ENCODE data around the gene DYRK2. TPM values are rescaled to one million over a fixed set of nuclear protein-coding genes. Genes with fewer than 3 reads are reported as not detected.

The DYRK2 gene
- total RNA-seq, result 45.0 and 48.1 TPM in 2 replicates
- long read RNA-seq, full-length matches to known transcripts, result 6 of 20 reads
- long read RNA-seq, partial matches to known transcripts, result 7 of 20 reads
- long read RNA-seq, other reads (novel, unspliced or antisense), result 7 of 20 reads

DNA sequence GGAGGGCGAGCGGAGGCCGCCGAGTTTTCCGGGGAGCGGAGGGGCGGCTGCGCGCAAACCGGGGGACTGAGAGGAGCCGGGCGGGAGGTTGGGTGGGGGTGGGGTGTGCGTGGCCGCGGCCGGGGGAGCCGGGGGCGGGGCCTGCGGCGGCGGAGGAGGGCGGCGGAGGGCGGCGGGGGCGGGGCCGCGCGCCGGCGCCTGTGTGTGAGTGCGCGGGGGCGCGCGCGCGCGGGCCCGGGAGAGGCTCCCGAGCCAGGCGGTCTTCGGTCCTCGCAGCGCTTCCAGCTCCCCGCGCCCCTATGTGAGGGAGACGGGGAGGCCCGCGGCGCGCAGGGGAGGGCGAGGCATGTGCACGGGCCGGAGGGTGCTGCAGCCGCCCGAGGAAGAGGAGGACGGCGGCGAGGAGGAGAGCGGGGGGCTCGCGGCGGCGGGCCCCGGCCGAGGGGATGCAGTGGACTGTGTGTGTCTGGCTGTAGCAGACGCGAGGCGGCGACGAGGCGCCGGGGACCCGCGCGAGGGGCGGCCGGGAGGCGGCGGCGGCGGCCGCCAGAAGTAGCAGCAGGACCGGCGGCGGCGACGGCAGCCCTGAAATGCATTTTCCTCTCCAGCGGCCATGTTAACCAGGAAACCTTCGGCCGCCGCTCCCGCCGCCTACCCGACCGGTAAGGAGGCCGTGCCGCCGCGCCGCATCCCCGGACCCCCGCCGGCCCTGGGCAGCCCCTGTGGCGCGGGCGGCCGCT, at the start of gene DYRK2:
Gene DYRK2, plus strand, starts transcription at position 225 of the 740 bp plus-strand sequence. Its CDS starts 389 bp downstream, at position 614.
- Mint-ChIP-seq H3K27ac (peak within 1 kb of the TSS; percentile 98), H3K4me3 (ENCODE audit: low read depth) (peak within 1 kb of the TSS; percentile 97), H3K4me1 (ENCODE audit: low read depth) (peaks cover 27% of the 10 kb centered on the region), H3K36me3 (ENCODE audit: insufficient read depth) (peaks cover 6% of the 10 kb centered on the region), H3K27me3 (no peaks in the 10 kb centered on the region), H3K9me3 (ENCODE audit: low read depth) (no peaks in the 10 kb centered on the region)
- peak; percentile 73 for DNase-seq (ENCODE audit: low spot score, unreplicated experiment)
- TF ChIP-seq, protein P1, sequence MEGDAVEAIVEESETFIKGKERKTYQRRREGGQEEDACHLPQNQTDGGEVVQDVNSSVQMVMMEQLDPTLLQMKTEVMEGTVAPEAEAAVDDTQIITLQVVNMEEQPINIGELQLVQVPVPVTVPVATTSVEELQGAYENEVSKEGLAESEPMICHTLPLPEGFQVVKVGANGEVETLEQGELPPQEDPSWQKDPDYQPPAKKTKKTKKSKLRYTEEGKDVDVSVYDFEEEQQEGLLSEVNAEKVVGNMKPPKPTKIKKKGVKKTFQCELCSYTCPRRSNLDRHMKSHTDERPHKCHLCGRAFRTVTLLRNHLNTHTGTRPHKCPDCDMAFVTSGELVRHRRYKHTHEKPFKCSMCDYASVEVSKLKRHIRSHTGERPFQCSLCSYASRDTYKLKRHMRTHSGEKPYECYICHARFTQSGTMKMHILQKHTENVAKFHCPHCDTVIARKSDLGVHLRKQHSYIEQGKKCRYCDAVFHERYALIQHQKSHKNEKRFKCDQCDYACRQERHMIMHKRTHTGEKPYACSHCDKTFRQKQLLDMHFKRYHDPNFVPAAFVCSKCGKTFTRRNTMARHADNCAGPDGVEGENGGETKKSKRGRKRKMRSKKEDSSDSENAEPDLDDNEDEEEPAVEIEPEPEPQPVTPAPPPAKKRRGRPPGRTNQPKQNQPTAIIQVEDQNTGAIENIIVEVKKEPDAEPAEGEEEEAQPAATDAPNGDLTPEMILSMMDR (IDR thresholded peaks at IDR 0.05; ENCODE audit: unreplicated experiment), result peak; percentile 25

DNA sequence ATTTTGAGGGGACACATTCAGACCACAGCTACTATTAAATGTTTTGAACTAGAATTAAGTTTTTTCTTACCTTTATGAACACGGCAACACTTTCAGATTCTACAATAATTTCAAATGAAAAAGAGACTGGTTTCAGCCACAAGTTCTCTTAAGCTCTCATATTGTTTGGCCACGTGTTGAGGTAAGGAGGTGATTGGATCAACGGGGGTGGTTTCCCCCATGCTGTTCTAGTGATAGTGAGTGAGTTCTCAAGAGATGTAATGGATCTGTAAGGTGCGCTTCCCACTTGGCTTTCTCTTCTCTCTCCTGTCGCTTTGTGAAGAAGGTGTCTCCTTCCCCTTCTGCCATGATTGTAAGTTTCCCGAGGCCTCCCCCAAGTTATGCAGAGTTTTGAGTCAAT, 48.9 kb upstream of the DYRK2 start:
- Mint-ChIP-seq H3K27me3 (no peaks in the 10 kb centered on the region), H3K9me3 (ENCODE audit: low read depth) (peaks cover 6% of the 10 kb centered on the region), H3K36me3 (ENCODE audit: insufficient read depth) (no peaks in the 10 kb centered on the region), H3K27ac (no peak overlapping the region), H3K4me3 (ENCODE audit: low read depth) (no peak overlapping the region), H3K4me1 (ENCODE audit: low read depth) (no peaks in the 10 kb centered on the region)
- no peak for DNase-seq (ENCODE audit: low spot score, unreplicated experiment)
- TF ChIP-seq, protein P1 (IDR thresholded peaks at IDR 0.05; ENCODE audit: unreplicated experiment), result no peak

DNA sequence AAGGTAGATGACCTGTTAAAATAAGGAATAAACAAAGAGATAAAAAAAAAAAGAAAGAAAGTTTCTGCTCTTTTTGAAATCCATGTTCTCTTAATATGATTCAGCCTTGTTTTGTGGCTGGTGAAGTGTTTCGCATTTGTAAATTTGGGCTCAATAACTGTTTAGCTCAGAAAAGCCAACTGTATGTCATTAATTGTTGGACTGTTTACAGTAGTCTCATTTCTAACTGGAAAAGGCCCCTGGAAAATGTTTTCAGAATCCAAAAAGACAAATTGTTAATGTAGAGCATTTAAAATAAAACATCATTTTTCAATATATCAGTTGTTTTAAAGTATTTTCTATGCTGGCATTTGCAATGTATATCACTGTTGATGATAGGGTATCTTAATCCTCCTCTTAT, 47.4 kb upstream of the DYRK2 start:
- no peak for DNase-seq (ENCODE audit: low spot score, unreplicated experiment)
- Mint-ChIP-seq H3K36me3 (ENCODE audit: insufficient read depth) (no peaks in the 10 kb centered on the region), H3K4me3 (ENCODE audit: low read depth) (no peak overlapping the region), H3K9me3 (ENCODE audit: low read depth) (peaks cover 6% of the 10 kb centered on the region), H3K27me3 (no peaks in the 10 kb centered on the region), H3K4me1 (ENCODE audit: low read depth) (no peaks in the 10 kb centered on the region), H3K27ac (no peak overlapping the region)
- TF ChIP-seq, protein P1 (IDR thresholded peaks at IDR 0.05; ENCODE audit: unreplicated experiment), result no peak

DNA sequence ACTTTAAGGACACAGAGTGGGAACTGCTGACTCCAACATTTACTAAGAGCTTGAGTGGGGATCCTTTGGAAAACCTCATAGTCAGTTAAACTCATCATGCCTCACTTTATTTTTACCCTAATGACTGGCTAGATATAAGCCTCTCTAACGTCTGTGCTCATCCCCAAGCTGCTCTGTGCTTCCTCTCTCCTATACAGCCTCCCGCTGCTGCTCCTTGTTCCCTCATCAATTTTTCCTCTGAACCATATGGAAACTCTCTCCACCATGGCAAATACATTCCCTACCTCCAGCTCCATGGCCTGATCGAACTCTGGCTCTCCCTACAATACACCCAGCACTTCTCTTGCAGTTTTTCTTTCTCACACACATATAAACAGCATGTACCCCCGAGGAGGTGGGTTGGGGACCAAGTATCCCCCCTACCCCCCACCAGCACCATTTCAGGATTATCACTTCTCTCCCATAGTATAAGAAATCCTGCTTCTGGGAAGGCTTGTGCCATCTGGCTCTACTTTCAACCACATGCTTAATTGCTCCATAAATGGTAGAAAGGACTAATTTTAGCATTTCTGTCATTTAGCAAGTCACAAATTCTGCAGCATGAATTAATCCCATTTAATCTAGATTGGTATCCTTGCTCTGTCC, 39.2 kb upstream of the DYRK2 start:
- no peak overlapping the region for H3K4me3 Mint-ChIP-seq (ENCODE audit: low read depth)
- DNase-seq (ENCODE audit: low spot score, unreplicated experiment), result no peak
- H3K27me3 Mint-ChIP-seq, result peaks cover 3% of the 10 kb centered on the region

DNA sequence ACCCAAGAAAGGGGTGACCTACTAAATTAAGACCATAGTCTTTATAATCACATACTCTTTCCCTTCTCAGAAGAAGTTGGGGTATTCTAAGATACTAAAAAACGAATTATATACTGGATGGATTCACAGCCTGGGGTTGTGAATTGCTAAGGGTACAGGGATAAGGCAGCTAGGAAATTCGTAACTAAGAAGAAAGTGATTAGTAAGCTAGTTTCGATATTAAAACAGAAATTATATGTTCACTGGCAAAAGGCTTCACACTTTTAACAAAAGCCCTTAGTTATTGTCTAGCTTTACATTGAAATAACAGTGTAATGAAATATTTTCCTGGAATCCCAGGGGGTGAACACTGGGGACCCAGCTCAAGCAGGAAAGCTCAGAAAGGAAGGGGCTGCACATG, 35.5 kb upstream of the DYRK2 start:
- Mint-ChIP-seq H3K27ac (no peak overlapping the region), H3K4me1 (ENCODE audit: low read depth) (no peaks in the 10 kb centered on the region), H3K27me3 (peaks cover 3% of the 10 kb centered on the region), H3K4me3 (ENCODE audit: low read depth) (no peak overlapping the region), H3K36me3 (ENCODE audit: insufficient read depth) (no peaks in the 10 kb centered on the region), H3K9me3 (ENCODE audit: low read depth) (no peaks in the 10 kb centered on the region)
- no peak for DNase-seq (ENCODE audit: low spot score, unreplicated experiment)
- TF ChIP-seq, protein P1 (IDR thresholded peaks at IDR 0.05; ENCODE audit: unreplicated experiment), result no peak

More for the DNA sequence above, 39.2 kb upstream of the DYRK2 start:
- TF ChIP-seq, protein P1 (IDR thresholded peaks at IDR 0.05; ENCODE audit: unreplicated experiment), result no peak
- Mint-ChIP-seq H3K27ac (peak overlapping the region; percentile 14), H3K4me1 (ENCODE audit: low read depth) (no peaks in the 10 kb centered on the region), H3K36me3 (ENCODE audit: insufficient read depth) (no peaks in the 10 kb centered on the region), H3K9me3 (ENCODE audit: low read depth) (no peaks in the 10 kb centered on the region)

All from progenitor cell of endocrine pancreas (in vitro differentiated cells).